Measurements from ENCODE around the gene CFAP53. TPM values are rescaled to one million over a fixed set of nuclear protein-coding genes. Genes with fewer than 3 reads are reported as not detected.

The CFAP53 gene
- total RNA-seq, 1 experiment from 2014 or later: 0.94 TPM

DNA sequence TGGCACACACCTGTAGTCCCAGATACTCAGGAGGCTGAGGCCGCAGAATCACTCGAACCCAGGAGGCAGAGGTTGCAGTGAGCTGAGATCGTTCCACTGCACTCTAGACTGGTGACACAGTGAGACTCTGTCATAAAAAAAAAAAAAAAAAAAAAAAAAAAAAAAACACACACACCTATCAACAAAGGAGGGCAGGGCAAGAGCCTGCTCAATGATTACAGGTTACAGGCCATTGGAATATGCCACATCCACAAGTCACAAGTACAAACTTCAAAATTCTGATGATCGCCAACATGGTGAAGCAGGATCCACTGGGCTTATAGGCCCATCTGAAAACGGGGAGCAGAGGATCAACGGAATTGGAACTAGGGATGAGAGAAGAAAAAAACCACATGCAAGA, 77.6 kb downstream of the CFAP53 start:
- Mint-ChIP-seq H3K4me3 (ENCODE audit: low read depth, unreplicated experiment) (no peak overlapping the region), H3K27ac (ENCODE audit: unreplicated experiment) (no peak overlapping the region), H3K36me3 (ENCODE audit: insufficient read depth, unreplicated experiment) (peaks cover 11% of the 10 kb centered on the region), H3K4me1 (ENCODE audit: low read depth, unreplicated experiment) (peaks cover 55% of the 10 kb centered on the region), H3K27me3 (ENCODE audit: unreplicated experiment) (no peaks in the 10 kb centered on the region), H3K9me3 (ENCODE audit: low read depth, unreplicated experiment) (no peaks in the 10 kb centered on the region)
- BruUV-seq (replicated peaks): no TSS peak
- intact Hi-C loops (cut with micrococcal nuclease; ENCODE audit: unreplicated experiment): no loop called here
- CTCF ChIA-PET: no interaction called here
- no peak for TF ChIP-seq CTCF (IDR thresholded peaks at IDR 0.05; ENCODE audit: unreplicated experiment)
- DNase-seq: no peak

- no peak for TF ChIP-seq CTCF (IDR thresholded peaks at IDR 0.05; ENCODE audit: unreplicated experiment)
- Mint-ChIP-seq H3K4me1 (ENCODE audit: low read depth, unreplicated experiment) (peaks cover 63% of the 10 kb centered on the region), H3K9me3 (ENCODE audit: low read depth, unreplicated experiment) (no peaks in the 10 kb centered on the region), H3K36me3 (ENCODE audit: insufficient read depth, unreplicated experiment) (peaks cover under 1% of the 10 kb centered on the region), H3K4me3 (ENCODE audit: low read depth, unreplicated experiment) (no peak overlapping the region), H3K27ac (ENCODE audit: unreplicated experiment) (no peak overlapping the region), H3K27me3 (ENCODE audit: unreplicated experiment) (no peaks in the 10 kb centered on the region)
- no peak for DNase-seq
- no TSS peak for BruUV-seq (replicated peaks)
- intact Hi-C loops (cut with micrococcal nuclease; ENCODE audit: unreplicated experiment): no loop called here
- CTCF ChIA-PET: interaction anchor here (0.9 kb wide), 1 partner anchor 196 kb away, joined by 3 read pairs; no protein-coding TSS in a partner anchor
These were observed 78.6 kb downstream of the CFAP53 start for GRCh38 chr18:50187659-50188058.

DNA sequence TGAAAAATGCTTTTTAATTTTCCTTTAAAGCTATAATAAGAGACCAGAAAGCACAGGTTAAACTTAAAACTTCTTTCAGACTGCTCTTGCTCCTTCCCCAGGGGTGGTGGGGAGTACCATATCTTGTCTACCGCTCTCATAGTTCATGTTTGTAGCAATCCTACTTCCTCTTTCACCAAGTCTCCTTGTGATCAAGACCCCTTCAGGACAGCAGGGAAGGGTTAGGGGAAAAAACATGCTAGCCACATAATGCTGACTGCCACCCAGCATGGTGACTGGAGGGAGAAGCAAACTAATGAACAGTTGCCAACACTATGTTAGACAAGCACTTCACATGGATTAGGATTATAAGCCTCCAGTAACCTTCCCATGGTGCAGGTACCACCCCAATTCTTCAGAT, 79.9 kb downstream of the CFAP53 start:
- intact Hi-C loops (cut with micrococcal nuclease; ENCODE audit: unreplicated experiment): no loop called here
- no peak for DNase-seq
- no peak for TF ChIP-seq CTCF (IDR thresholded peaks at IDR 0.05; ENCODE audit: unreplicated experiment)
- H3K27me3 Mint-ChIP-seq (ENCODE audit: unreplicated experiment): no peaks in the 10 kb centered on the region
- H3K4me1 Mint-ChIP-seq (ENCODE audit: low read depth, unreplicated experiment): peaks cover 54% of the 10 kb centered on the region
- BruUV-seq (replicated peaks): no TSS peak
- H3K36me3 Mint-ChIP-seq (ENCODE audit: insufficient read depth, unreplicated experiment): no peaks in the 10 kb centered on the region
- H3K4me3 Mint-ChIP-seq (ENCODE audit: low read depth, unreplicated experiment): no peak overlapping the region
- H3K27ac Mint-ChIP-seq (ENCODE audit: unreplicated experiment): no peak overlapping the region
- no peaks in the 10 kb centered on the region for H3K9me3 Mint-ChIP-seq (ENCODE audit: low read depth, unreplicated experiment)
- CTCF ChIA-PET: no interaction called here

GRCh38 chr18:50183556-50183955, 82.7 kb downstream of the CFAP53 start:
- Mint-ChIP-seq H3K36me3 (ENCODE audit: insufficient read depth, unreplicated experiment) (no peaks in the 10 kb centered on the region), H3K27ac (ENCODE audit: unreplicated experiment) (no peak overlapping the region), H3K9me3 (ENCODE audit: low read depth, unreplicated experiment) (no peaks in the 10 kb centered on the region), H3K4me3 (ENCODE audit: low read depth, unreplicated experiment) (no peak overlapping the region), H3K4me1 (ENCODE audit: low read depth, unreplicated experiment) (peaks cover 35% of the 10 kb centered on the region), H3K27me3 (ENCODE audit: unreplicated experiment) (no peaks in the 10 kb centered on the region)
- CTCF ChIA-PET: interaction anchor here (0.6 to 1.7 kb wide), 14 partner anchors 11 to 623 kb away, joined by 3 to 7 read pairs (median 4); no protein-coding TSS in a partner anchor
- no TSS peak for BruUV-seq (replicated peaks)
- peak; percentile 38 for DNase-seq
- intact Hi-C loops (cut with micrococcal nuclease; ENCODE audit: unreplicated experiment): no loop called here
- no peak for TF ChIP-seq CTCF (IDR thresholded peaks at IDR 0.05; ENCODE audit: unreplicated experiment)
